ENCODE measurements around the gene FYB1. TPM values are rescaled to one million over a fixed set of nuclear protein-coding genes. Genes with fewer than 3 reads are reported as not detected.
A peak's percentile ranks its signal among the peaks of the same experiment; 100 is the strongest.

The FYB1 gene
- total RNA-seq, 1 experiment from 2014 or later = 1.1 TPM

GRCh38 chr5:39137391-39137790, 82.0 kb downstream of the FYB1 start:
- no peak for ATAC-seq
- Histone ChIP-seq H3K27me3 (ENCODE audit: low read length) (no peaks in the 10 kb centered on the region), H3K79me2 (ENCODE audit: low read length) (no peaks in the 10 kb centered on the region), H3K36me3 (ENCODE audit: low read depth, low read length) (no peaks in the 10 kb centered on the region), H3K4me2 (ENCODE audit: low read length) (peak overlapping the region; percentile 61), H3K9ac (ENCODE audit: low read length) (no peak overlapping the region), H3K4me1 (ENCODE audit: insufficient read depth, low read length) (peaks cover 42% of the 10 kb centered on the region), H3F3A (ENCODE audit: low read length, unreplicated experiment) (peaks cover 13% of the 10 kb centered on the region), H3K4me3 (ENCODE audit: low read length) (no peak overlapping the region), H3K9me2 (replicated peaks; ENCODE audit: low read length) (no peaks in the 10 kb centered on the region), H2AFZ (ENCODE audit: low read length) (0 out of 2 replicates have a peak overlapping the region, but pooled peaks have one; percentile 7), H3K9me3 (ENCODE audit: low read length) (no peaks in the 10 kb centered on the region), H3K27ac (ENCODE audit: low read length) (peak overlapping the region; percentile 94), H4K20me1 (ENCODE audit: low read length) (no peaks in the 10 kb centered on the region)
- intact Hi-C loops (cut with micrococcal nuclease) = loop anchor here (5.0 kb wide), 1 partner anchor 35 kb away; no protein-coding TSS in a partner anchor
- no peak for TF ChIP-seq EZH2 (IDR thresholded peaks at IDR 0.05; ENCODE audit: low read length, unreplicated experiment)
- no peak for TF ChIP-seq CTCF (conservative IDR thresholded peaks at IDR 0.05; ENCODE audit: low read depth, low read length)
- CTCF ChIA-PET = no interaction called here
- no TSS peak for BruUV-seq (replicated peaks)
- DNase-seq = no peak
- POLR2A ChIA-PET (ENCODE audit: unreplicated experiment) = no interaction called here

- H3F3A ChIP-seq (ENCODE audit: low read length, unreplicated experiment) = no peaks in the 10 kb centered on the region
- H3K36me3 ChIP-seq (ENCODE audit: low read depth, low read length) = no peaks in the 10 kb centered on the region
- H3K4me1 ChIP-seq (ENCODE audit: insufficient read depth, low read length) = peaks cover 15% of the 10 kb centered on the region
- ATAC-seq (no peak), DNase-seq (no peak)
- H3K27me3 ChIP-seq (ENCODE audit: low read length) = no peaks in the 10 kb centered on the region
- no TSS peak for BruUV-seq (replicated peaks)
- H2AFZ ChIP-seq (ENCODE audit: low read length) = no peak overlapping the region
- no peak for TF ChIP-seq EZH2 (IDR thresholded peaks at IDR 0.05; ENCODE audit: low read length, unreplicated experiment)
- H3K9ac ChIP-seq (ENCODE audit: low read length) = no peak overlapping the region
- H3K4me2 ChIP-seq (ENCODE audit: low read length) = no peak overlapping the region
- no peaks in the 10 kb centered on the region for H3K9me2 ChIP-seq (replicated peaks; ENCODE audit: low read length)
- no peak overlapping the region for H3K4me3 ChIP-seq (ENCODE audit: low read length)
- no peaks in the 10 kb centered on the region for H4K20me1 ChIP-seq (ENCODE audit: low read length)
- H3K79me2 ChIP-seq (ENCODE audit: low read length) = no peaks in the 10 kb centered on the region
- intact Hi-C loops (cut with micrococcal nuclease) = no loop called here
- ChIA-PET CTCF (no interaction called here), POLR2A (ENCODE audit: unreplicated experiment) (no interaction called here)
- no peaks in the 10 kb centered on the region for H3K9me3 ChIP-seq (ENCODE audit: low read length)
- H3K27ac ChIP-seq (ENCODE audit: low read length) = no peak overlapping the region
These were observed 86.6 kb downstream of the FYB1 start for GRCh38 chr5:39132792-39133191.

GRCh38 chr5:39132128-39132447, 87.3 kb downstream of the FYB1 start:
- H3K36me3 ChIP-seq (ENCODE audit: low read depth, low read length) = no peaks in the 10 kb centered on the region
- H2AFZ ChIP-seq (ENCODE audit: low read length) = no peak overlapping the region
- DNase-seq (no peak), ATAC-seq (no peak)
- H3K9me3 ChIP-seq (ENCODE audit: low read length) = no peaks in the 10 kb centered on the region
- H3K4me2 ChIP-seq (ENCODE audit: low read length) = no peak overlapping the region
- peaks cover 10% of the 10 kb centered on the region; the same call in 1 of the 2 replicates for H3K4me1 ChIP-seq (ENCODE audit: insufficient read depth, low read length)
- ChIA-PET POLR2A (ENCODE audit: unreplicated experiment) (no interaction called here), CTCF (no interaction called here)
- no peaks in the 10 kb centered on the region for H3K79me2 ChIP-seq (ENCODE audit: low read length)
- no peaks in the 10 kb centered on the region for H3F3A ChIP-seq (ENCODE audit: low read length, unreplicated experiment)
- no peaks in the 10 kb centered on the region for H4K20me1 ChIP-seq (ENCODE audit: low read length)
- intact Hi-C loops (cut with micrococcal nuclease) = no loop called here
- H3K27ac ChIP-seq (ENCODE audit: low read length) = no peak overlapping the region
- H3K9ac ChIP-seq (ENCODE audit: low read length) = no peak overlapping the region
- no TSS peak for BruUV-seq (replicated peaks)
- H3K9me2 ChIP-seq (replicated peaks; ENCODE audit: low read length) = no peaks in the 10 kb centered on the region
- no peak for TF ChIP-seq EZH2phosphoT487 (IDR thresholded peaks at IDR 0.05; ENCODE audit: borderline replicate concordance, low read length)
- no peak for TF ChIP-seq EZH2 (IDR thresholded peaks at IDR 0.05; ENCODE audit: low read length, unreplicated experiment)
- TF ChIP-seq CTCF (conservative IDR thresholded peaks at IDR 0.05; ENCODE audit: low read depth, low read length) = no peak
- H3K27me3 ChIP-seq (ENCODE audit: low read length) = no peaks in the 10 kb centered on the region
- no peak overlapping the region for H3K4me3 ChIP-seq (ENCODE audit: low read length)

All from PC-3 (cell line).